ENCODE results near the gene CCDC24. TPM values are rescaled to one million over a fixed set of nuclear protein-coding genes. Genes with fewer than 3 reads are reported as not detected.

CCDC24 gene
- total RNA-seq, 4 donors from 2014 or later, result 0.73 to 2.9 (median 1.2) TPM

- intact Hi-C loops (cut with DNase I; ENCODE audit: low total_unique reads), result no loop called here
- no peak for ATAC-seq
Observed at GRCh38 chr1:43968348-43968948, 23.0 kb upstream of the CCDC24 start.

GRCh38 chr1:43969416-43969745 lies 22.0 kb upstream of the CCDC24 start:
- intact Hi-C loops (cut with DNase I; ENCODE audit: low total_unique reads), result loop anchor here (1.0 kb wide), 1 partner anchor 23 kb away; the partner anchor contains the start of gene IPO13

More at GRCh38 chr1:43968348-43968948, 23.0 kb upstream of the CCDC24 start:
- Histone ChIP-seq H3K36me3 (peaks cover 0 to 55% of the 10 kb centered on the region in 2 donors), H3K27me3 (no peaks in the 10 kb centered on the region), H3K9me3 (no peaks in the 10 kb centered on the region), H3K27ac (no peak overlapping the region), H3K4me1 (peaks cover 14 to 30% of the 10 kb centered on the region in 2 donors), H3K4me3 (no peak overlapping the region)
- in situ Hi-C loops (cut with MboI; ENCODE audit: low sequenced_read_pairs in 4 of 4), result no loop called here
- TF ChIP-seq CTCF (IDR thresholded peaks at IDR 0.05 in 4 of 5, conservative IDR thresholded peaks at IDR 0.05 in 1 of 5) (no peak), POLR2A (IDR thresholded peaks at IDR 0.05) (no peak)
- no peak for DNase-seq

GRCh38 chr1:43969746-43970466 lies 21.5 kb upstream of the CCDC24 start, which contains the start of gene DPH2:
Gene DPH2, plus strand, starts transcription at chr1:43970010. Its CDS starts 166 bp downstream, at chr1:43970176.
- in situ Hi-C loops (cut with MboI; ENCODE audit: low sequenced_read_pairs in 4 of 4) (no loop called here), intact Hi-C loops (cut with DNase I; ENCODE audit: low total_unique reads) (loop anchor here (1.0 to 10.0 kb wide), 2 partner anchors 24 to 385 kb away; partner anchors contain the start of genes ERI3 and IPO13)
- Histone ChIP-seq H3K36me3 (peaks cover 0 to 40% of the 10 kb centered on the region in 2 donors), H3K9me3 (no peaks in the 10 kb centered on the region), H3K4me3 (peak within 1 kb of the TSS; percentile 77 to 95 (median 88)), H3K27me3 (no peaks in the 10 kb centered on the region), H3K4me1 (peaks cover 21 to 39% of the 10 kb centered on the region in 2 donors), H3K27ac (peak within 1 kb of the TSS; percentile 91 to 98 (median 96))
- peak; percentile 97 to 98 for DNase-seq
- TF ChIP-seq CTCF (IDR thresholded peaks at IDR 0.05 in 4 of 5, conservative IDR thresholded peaks at IDR 0.05 in 1 of 5) (peak in 3 of 5 experiments; percentile 8 to 45 (median 18)), POLR2A (IDR thresholded peaks at IDR 0.05) (peak; percentile 56 to 69)
- ATAC-seq, result peak; percentile 82 to 89

More at GRCh38 chr1:43969416-43969745, 22.0 kb upstream of the CCDC24 start:
- Histone ChIP-seq H3K27ac (peak overlapping the region in 3 of 4 donors; percentile 5 to 91 (median 44)), H3K4me3 (peak overlapping the region; percentile 34 to 95 (median 82)), H3K36me3 (peaks cover 0 to 45% of the 10 kb centered on the region in 2 donors), H3K9me3 (no peaks in the 10 kb centered on the region), H3K4me1 (peaks cover 21 to 39% of the 10 kb centered on the region in 2 donors), H3K27me3 (no peaks in the 10 kb centered on the region)
- in situ Hi-C loops (cut with MboI; ENCODE audit: low sequenced_read_pairs in 4 of 4), result no loop called here
- no peak for DNase-seq
- ATAC-seq, result no peak
- no peak for TF ChIP-seq POLR2A (IDR thresholded peaks at IDR 0.05)
- TF ChIP-seq CTCF (IDR thresholded peaks at IDR 0.05 in 4 of 5, conservative IDR thresholded peaks at IDR 0.05 in 1 of 5), result no peak

- in situ Hi-C loops (cut with MboI; ENCODE audit: low sequenced_read_pairs in 4 of 4) (no loop called here), intact Hi-C loops (cut with DNase I; ENCODE audit: low total_unique reads) (loop anchor here (10.0 kb wide), 1 partner anchor 384 kb away; the partner anchor contains the start of gene ERI3)
- peak overlapping the region; percentile 91 to 98 (median 96) for H3K27ac ChIP-seq
- peak overlapping the region; percentile 77 to 95 (median 88) for H3K4me3 ChIP-seq
- ATAC-seq (no peak), DNase-seq (no peak)
- TF ChIP-seq POLR2A (IDR thresholded peaks at IDR 0.05) (no peak), CTCF (IDR thresholded peaks at IDR 0.05 in 4 of 5, conservative IDR thresholded peaks at IDR 0.05 in 1 of 5) (no peak)
- no peaks in the 10 kb centered on the region for H3K27me3 ChIP-seq
- H3K9me3 ChIP-seq, result no peaks in the 10 kb centered on the region
- H3K36me3 ChIP-seq, result peaks cover 0 to 34% of the 10 kb centered on the region in 2 donors
- peaks cover 23 to 43% of the 10 kb centered on the region in 2 donors for H3K4me1 ChIP-seq
Observed at GRCh38 chr1:43970502-43970901, 20.9 kb upstream of the CCDC24 start.

All from gastrocnemius medialis (tissue), 4 donors.